Tibial artery (tissue), 4 donors: Measurements from ENCODE around the gene KCNA5.

ENCODE experiments used
- DNase-seq, 2 donors: peaks; one replicate each; pipeline ENCODE4 v3.0.0-alpha.2; 2019
- H3K27ac ChIP-seq, 2 donors: fragments of 200-600 bp; sonication (generic) in 1 of 2; 1 replicate in 1 of 2; 2 replicates in 1 of 2; pipeline ENCODE4 v1.5.1; 2018 to 2019; ENCODE audit warnings: mild to moderate bottlenecking in 1 of 2
- H3K27me3 ChIP-seq, 2 donors: fragments of 200-600 bp; sonication (generic) in 1 of 2; one replicate each; pipeline versions ENCODE4 v1.5.1 to v1.6.0; 2016 to 2019
- H3K36me3 ChIP-seq, 3 donors: fragments of 200-600 bp; sonication (generic) in 2 of 3; one replicate each; pipeline ENCODE4 v1.5.1; 2016 to 2019; ENCODE audit warnings: mild to moderate bottlenecking in 2 of 3
- H3K4me1 ChIP-seq, 4 donors: fragments of 200-600 bp; sonication (generic) in 2 of 4; 1 replicate in 3 of 4; 2 replicates in 1 of 4; pipeline ENCODE4 v1.5.1; 2016 to 2019
- H3K4me3 ChIP-seq, 2 donors: fragments of 200-600 bp; sonication (generic) in 1 of 2; 1 replicate in 1 of 2; 2 replicates in 1 of 2; pipeline ENCODE4 v1.5.1; 2018 to 2019; ENCODE audit warnings: mild to moderate bottlenecking in 2 of 2
- H3K9me3 ChIP-seq, 3 donors: fragments of 200-600 bp; sonication (generic) in 1 of 3; one replicate each; pipeline ENCODE4 v1.5.1; 2016 to 2019
- intact Hi-C: fragments of 100-400 bp; cut with DNase I; formaldehyde crosslinking; loops from one replicate; pipeline ENCODE4 v1.15.0; 2023; ENCODE audit warnings: low total_unique reads
- TF ChIP-seq, protein P1 (sequence below), 2 experiments: fragments of 200-600 bp in 1 of 2; fragments of 450-650 bp in 1 of 2; IDR thresholded peaks; one replicate each; pipeline ENCODE4 v1.5.1; 2017 to 2019; ENCODE audit warnings: antibody characterized with exemption in 2 of 2, mild to moderate bottlenecking in 1 of 2, moderate library complexity in 1 of 2

The KCNA5 gene

DNA sequence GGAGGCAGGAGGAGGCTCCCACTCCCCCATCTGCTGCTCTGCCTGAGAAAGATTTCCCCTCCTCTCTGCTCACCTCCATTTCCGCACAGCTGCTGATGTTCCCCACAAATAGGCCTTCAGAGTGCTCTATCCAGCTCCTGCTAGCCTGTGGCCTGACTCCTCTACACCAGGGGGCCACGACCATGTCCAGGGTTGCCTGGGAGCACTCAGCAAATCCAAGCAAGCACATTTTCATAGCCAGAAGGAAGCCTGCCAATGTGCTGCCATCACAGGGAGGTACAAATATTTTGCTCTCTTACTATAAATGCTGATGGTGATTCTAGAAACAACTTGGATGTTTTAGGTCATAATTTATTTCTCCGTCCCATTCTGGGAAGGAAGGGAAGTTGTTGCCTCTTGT, 17.3 kb downstream of the KCNA5 start:
- Histone ChIP-seq H3K36me3 (no peaks in the 10 kb centered on the region), H3K4me3 (no peak overlapping the region), H3K4me1 (peaks cover 0 to 57% (median 28%) of the 10 kb centered on the region in 4 donors), H3K27ac (peak overlapping the region; percentile 68 to 84), H3K27me3 (no peaks in the 10 kb centered on the region), H3K9me3 (no peaks in the 10 kb centered on the region)
- intact Hi-C loops: no loop called here
- TF ChIP-seq, protein P1, sequence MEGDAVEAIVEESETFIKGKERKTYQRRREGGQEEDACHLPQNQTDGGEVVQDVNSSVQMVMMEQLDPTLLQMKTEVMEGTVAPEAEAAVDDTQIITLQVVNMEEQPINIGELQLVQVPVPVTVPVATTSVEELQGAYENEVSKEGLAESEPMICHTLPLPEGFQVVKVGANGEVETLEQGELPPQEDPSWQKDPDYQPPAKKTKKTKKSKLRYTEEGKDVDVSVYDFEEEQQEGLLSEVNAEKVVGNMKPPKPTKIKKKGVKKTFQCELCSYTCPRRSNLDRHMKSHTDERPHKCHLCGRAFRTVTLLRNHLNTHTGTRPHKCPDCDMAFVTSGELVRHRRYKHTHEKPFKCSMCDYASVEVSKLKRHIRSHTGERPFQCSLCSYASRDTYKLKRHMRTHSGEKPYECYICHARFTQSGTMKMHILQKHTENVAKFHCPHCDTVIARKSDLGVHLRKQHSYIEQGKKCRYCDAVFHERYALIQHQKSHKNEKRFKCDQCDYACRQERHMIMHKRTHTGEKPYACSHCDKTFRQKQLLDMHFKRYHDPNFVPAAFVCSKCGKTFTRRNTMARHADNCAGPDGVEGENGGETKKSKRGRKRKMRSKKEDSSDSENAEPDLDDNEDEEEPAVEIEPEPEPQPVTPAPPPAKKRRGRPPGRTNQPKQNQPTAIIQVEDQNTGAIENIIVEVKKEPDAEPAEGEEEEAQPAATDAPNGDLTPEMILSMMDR (IDR thresholded peaks at IDR 0.05): no peak
- peak in 1 of 2 donors; percentile 81 for DNase-seq

DNA sequence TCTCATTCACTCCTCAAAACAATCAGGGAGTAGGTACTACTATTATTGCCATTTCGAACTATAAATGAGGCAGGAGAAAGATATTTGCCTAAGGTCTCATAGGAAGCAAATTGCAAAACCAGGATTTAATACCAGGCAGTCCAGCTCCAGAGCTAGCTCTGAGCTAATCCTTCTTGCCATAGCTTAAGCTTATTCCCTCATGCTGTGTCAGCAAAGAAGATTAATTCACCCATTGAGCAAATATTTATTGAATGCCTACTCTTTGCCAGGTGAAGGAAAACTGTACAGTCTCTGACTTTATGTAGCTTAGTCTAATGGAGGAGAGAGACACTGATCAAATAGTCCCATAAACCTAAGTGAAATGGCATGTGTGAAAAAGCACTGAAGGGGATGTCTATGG, 19.5 kb downstream of the KCNA5 start:
- Histone ChIP-seq H3K36me3 (no peaks in the 10 kb centered on the region), H3K27me3 (no peaks in the 10 kb centered on the region), H3K4me3 (no peak overlapping the region), H3K27ac (no peak overlapping the region), H3K4me1 (peaks cover 0 to 64% (median 28%) of the 10 kb centered on the region in 4 donors), H3K9me3 (no peaks in the 10 kb centered on the region)
- intact Hi-C loops: no loop called here
- DNase-seq: no peak
- TF ChIP-seq, protein P1 (IDR thresholded peaks at IDR 0.05): no peak

DNA sequence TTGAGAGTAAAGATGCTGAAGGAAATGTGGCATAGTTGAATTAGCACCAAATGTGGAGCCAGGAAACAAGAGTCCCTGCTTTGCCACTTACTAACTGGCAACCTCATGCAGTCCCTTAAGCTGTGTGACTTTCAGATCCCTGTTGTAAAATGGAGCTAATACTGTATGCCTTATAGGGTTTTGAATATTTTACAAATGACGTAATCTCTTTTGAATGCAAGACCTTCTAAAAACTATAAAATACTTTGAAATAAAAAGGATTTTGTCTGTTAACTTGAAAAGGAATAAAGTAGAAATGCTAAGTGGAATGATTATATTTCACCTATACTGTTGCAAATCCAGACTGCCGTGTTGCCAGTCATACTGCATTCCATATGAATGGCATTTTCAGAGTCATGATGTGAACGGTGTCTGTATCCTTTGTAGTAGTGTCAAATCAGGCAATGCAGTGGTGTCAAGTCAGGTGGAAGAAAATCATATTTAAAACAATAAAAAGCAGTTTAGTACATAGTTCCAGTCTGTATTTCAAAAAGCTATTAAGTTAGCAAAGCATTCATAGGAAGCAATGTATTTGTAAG, 21.3 kb downstream of the KCNA5 start:
- intact Hi-C loops: no loop called here
- no peaks in the 10 kb centered on the region for H3K27me3 ChIP-seq

DNA sequence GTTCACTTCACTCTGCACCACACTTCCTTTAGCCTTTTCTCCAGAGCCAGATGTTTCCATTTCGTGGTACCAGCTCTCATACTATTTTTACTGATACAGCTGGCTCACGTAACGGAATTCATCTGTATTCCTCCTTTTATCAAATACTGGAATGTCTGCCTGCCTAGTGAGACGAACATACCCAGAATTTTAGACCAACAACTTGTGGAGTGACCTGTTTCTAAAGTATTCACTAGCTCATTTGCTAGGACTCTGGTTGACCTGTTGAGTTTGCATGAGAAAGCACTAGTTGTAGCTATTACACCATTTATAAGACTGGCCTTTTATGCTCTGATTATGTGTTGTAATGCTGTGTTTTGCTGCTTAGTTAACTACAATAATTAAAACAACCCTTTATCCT, 22.6 kb downstream of the KCNA5 start:
- no peak for DNase-seq
- H3K4me3 ChIP-seq: no peak overlapping the region
- no peaks in the 10 kb centered on the region for H3K27me3 ChIP-seq
- H3K27ac ChIP-seq: peak overlapping the region; percentile 52 to 65
- H3K9me3 ChIP-seq: no peaks in the 10 kb centered on the region
- no peaks in the 10 kb centered on the region for H3K36me3 ChIP-seq
- TF ChIP-seq, protein P1 (IDR thresholded peaks at IDR 0.05): no peak
- peaks cover 0 to 33% (median 8%) of the 10 kb centered on the region in 4 donors for H3K4me1 ChIP-seq
- intact Hi-C loops: no loop called here

More for the DNA sequence above, 21.3 kb downstream of the KCNA5 start:
- H3K36me3 ChIP-seq: no peaks in the 10 kb centered on the region
- H3K4me3 ChIP-seq: no peak overlapping the region
- DNase-seq: no peak
- TF ChIP-seq, protein P1 (IDR thresholded peaks at IDR 0.05): no peak
- peak overlapping the region; percentile 17 to 65 for H3K27ac ChIP-seq
- peaks cover 0 to 45% (median 18%) of the 10 kb centered on the region in 4 donors for H3K4me1 ChIP-seq
- H3K9me3 ChIP-seq: no peaks in the 10 kb centered on the region

DNA sequence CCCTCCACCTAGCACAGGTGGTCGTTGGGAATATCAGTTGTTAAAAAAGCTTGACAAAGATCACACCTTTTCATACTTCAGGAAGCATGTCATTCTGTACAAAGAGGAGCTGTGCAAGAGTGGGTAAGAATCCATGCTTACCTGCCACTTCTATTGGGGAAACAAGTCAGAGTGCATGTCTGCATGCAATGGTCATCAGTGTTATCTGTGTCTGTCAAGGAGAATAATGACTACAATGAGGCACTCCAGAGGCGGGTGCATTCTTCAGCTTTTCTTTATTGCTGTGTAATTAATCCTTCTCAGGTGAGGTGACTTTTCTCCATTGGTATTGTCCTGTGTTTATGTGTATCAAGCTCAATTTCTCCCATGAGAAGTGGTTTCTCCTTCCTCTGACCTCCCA, 24.4 kb downstream of the KCNA5 start:
- H3K9me3 ChIP-seq: no peaks in the 10 kb centered on the region
- no peaks in the 10 kb centered on the region for H3K27me3 ChIP-seq
- no peak overlapping the region for H3K27ac ChIP-seq
- no peaks in the 10 kb centered on the region for H3K36me3 ChIP-seq
- DNase-seq: no peak
- intact Hi-C loops: no loop called here
- TF ChIP-seq, protein P1 (IDR thresholded peaks at IDR 0.05): no peak
- peaks cover 0 to 24% (median 5%) of the 10 kb centered on the region in 4 donors for H3K4me1 ChIP-seq
- H3K4me3 ChIP-seq: no peak overlapping the region

DNA sequence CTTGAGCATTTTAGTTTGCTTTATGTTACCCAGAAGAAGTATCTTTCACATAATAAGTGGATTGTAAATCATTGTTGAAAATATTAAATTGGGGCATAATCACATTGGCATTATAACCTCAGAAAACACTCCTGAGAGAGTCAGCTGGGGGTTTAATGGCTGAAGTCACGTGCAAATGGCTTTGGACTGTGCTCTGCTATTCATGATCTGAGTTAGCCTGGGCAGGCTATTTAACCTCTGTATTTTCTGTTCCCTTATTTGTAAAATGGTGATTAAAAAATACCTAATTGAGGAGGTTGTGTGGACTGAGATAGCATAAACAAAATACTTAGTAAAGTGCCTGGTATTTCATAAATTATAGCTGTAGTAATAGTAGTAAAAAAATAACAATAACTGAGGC, 24.9 kb downstream of the KCNA5 start:
- intact Hi-C loops: no loop called here
- TF ChIP-seq, protein P1 (IDR thresholded peaks at IDR 0.05): no peak
- Histone ChIP-seq H3K4me3 (no peak overlapping the region), H3K9me3 (no peaks in the 10 kb centered on the region), H3K27me3 (no peaks in the 10 kb centered on the region), H3K36me3 (no peaks in the 10 kb centered on the region), H3K27ac (no peak overlapping the region), H3K4me1 (peaks cover 0 to 24% (median 5%) of the 10 kb centered on the region in 4 donors)
- DNase-seq: no peak
